Kidney glomerular epithelial cell (primary cell): ENCODE results near the gene MARK2.
A peak's percentile ranks its signal among the peaks of the same experiment; 100 is the strongest.
"Not testable (repeated sequence)": the region's sequence is repeated elsewhere in the genome, so short reads cannot be mapped to it uniquely, and the experiment has no call there.

ENCODE experiments used
- DNase-seq: peaks from one replicate; lab custom pipeline; 2025; lab: John Stamatoyannopoulos, UW

MARK2 gene

DNA sequence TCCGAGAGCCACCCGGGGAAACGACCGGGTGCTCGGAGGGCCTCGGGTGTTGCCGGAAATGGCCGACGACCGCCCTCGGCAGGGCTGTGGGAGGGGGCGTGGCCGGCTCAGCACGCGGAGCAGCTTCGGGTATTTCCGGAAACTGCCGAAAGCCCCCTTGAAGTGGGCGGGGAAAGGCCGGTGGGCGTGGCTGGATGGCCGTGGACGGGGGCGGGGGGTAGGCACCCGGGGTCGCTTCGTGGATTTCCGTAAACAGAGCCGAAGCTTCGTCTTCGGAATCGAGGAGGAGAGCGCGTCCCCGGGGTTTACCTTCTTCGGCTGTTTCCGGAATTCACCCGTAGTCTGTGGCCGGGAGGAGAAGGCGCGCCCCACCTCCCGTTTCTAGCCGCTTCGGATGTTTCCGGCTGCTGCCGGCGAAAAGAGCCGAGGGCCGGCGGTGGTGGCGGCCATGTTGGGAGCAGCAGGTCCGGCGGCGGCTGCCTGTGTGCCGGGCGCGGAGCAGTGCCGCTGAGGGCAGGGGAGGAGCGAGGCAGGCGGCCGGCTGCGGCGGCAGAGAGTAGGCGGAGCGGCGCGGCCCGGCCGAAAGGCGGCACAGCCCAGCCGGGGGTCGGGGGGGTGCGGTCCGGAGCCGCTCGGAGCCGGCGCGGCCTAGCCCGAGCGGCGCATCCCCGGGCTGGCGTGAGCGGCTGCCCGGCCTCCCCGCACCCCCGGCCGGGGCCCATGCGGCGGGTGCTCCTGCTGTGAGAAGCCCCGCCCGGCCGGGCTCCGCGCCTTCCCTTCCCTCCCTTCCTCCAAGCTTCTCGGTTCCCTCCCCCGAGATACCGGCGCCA is at the start of gene MARK2:
Gene MARK2 (plus strand): TSS at position 433 of the 830 bp plus-strand sequence. CDS start 397 bp downstream, at position 830.
- DNase-seq: peak; percentile 100

DNA sequence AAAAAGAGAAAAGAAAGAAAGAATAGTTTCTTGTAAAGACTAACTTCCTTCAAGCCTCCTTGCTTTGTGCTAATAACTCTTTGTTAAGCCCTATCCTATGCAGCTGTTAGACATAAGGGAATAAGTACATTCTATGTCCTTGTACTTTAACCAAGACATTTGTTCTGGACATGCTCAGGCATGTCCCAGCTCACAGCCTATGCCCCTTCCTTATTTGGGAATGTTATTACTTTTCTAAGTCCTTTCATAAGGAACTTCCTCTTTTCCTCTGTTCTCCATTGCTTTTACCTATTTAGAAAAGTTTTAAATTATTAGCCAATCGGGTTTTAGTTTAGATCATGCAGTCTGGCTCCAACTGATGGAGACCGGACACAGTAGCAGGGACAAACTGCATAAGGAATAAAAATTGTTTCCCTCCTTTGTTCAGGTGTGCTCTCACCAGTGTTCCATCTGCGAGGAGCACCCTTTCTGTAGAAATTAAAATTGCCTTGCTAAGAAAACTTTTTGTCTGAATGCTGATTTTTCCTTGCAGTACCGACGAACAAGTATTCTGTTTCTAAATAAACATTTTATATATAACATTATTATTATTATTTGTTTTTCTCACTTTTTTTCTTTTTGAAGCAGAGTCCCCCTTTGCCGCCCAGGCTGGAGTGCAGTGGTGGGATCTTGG is 47.3 kb upstream of the MARK2 start:
- DNase-seq: no peak

DNA sequence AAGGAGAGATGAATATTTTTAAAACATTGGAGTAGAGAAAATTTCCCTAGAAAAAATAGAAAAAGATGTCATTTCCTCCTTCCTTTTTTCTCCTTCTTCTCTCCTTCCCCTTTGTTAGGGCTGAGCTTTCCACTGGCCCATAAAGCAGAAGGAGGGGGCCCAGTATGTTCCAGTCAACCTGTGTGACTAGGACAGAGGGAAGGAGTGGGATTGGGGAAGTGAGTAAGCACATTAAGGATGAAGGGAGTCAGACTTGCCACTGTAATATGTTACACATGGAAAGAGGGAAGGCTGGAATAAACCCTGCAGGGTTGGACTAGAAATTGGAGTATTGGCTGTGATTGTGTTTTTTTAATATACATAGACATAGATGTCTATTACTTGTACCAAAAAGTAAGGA is 45.7 kb upstream of the MARK2 start:
- DNase-seq: no peak

DNA sequence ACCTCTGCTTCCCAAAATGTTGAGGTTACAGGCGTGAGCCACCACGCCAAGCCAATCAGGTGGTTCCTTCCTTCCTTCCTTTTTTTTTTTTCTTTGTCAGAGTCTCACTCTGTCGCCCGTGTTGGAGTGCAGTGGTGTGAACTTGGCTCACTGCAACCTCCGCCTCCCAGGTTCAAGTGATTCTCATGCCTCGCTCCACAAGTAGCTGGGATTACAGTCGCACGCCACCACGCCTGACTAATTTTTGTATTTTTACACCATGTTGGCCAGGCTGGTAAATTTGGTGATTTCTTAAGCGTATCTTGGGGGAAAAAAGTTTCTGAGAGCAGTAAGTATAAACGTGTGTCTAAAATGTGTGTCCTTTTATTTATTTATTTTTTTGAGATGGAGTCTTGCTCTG is 43.8 kb upstream of the MARK2 start:
- DNase-seq: no peak

DNA sequence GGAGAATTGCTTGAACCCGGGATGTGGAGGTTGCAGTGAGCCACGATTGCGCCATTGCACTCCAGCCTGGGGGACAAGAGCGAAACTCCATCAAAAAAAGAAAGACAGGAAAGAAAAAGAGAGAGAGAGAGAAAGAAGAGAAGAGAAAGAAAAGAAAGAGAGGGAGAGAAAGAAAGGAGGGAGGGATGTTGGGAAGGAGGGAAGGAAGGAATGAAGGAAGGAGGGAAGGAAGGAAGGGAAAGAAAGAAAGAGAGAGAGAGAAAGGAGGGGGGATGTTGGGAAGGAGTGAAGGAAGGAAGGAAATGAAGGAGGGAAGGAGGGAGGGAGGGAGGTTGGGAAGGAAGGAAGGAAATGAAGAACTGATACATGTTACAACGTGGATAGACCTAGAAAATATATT is 38.0 kb upstream of the MARK2 start:
- no peak for DNase-seq

DNA sequence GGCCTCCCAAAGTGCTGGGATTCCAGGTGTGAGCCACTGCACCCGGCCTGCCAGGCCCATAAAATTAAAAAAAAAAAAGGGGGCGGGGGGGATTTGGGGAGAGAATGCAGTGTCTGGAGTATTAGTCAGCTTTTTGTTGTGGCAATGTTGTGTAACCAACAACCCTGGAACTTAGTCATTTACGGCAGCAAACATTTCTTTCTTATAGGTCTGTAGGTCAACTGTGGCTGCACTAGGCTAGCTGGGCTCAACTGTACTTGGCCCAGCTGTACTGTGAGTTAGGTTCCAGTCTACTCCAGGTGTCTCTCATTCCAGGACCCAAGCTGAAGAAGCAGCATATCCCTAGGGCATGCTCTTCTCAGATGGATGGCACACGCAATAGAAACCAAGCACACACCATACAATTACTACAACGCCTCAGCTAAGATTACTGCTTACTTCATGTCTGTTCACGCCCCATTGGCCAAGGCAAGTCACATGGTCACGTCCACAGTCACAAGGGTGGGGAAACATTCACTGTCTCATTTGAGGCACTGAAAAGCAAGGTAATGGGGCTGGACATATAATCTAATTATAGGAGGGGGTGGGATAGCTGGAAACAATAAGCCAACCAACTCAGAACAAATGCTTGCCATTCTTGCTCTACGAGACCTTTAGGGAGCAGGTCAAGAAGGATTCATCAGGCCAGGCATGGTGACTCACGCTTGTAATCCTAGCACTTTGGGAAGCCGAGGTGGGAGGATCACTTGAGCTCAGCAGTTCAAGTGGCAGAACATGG is 36.1 kb upstream of the MARK2 start:
- peak; percentile 31 for DNase-seq

DNA sequence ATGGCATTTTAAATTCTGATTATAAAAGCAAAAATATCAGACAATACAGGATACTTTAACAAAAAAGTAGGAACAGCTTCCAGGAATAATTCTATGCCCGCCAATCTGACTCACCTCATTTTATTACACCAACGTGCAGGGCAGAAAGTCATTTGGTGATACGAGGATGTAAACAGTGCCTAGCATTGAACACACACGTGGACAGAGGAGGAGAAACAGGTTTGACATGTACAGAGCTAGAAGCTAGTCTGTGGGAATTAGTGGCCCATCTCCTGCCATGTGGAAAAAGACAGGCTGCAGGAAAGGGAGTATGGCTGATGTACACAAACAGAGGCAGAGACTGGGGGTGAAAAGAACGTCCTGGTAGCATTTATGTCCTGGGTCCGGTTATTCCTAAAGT is 34.7 kb upstream of the MARK2 start:
- no peak for DNase-seq

DNA sequence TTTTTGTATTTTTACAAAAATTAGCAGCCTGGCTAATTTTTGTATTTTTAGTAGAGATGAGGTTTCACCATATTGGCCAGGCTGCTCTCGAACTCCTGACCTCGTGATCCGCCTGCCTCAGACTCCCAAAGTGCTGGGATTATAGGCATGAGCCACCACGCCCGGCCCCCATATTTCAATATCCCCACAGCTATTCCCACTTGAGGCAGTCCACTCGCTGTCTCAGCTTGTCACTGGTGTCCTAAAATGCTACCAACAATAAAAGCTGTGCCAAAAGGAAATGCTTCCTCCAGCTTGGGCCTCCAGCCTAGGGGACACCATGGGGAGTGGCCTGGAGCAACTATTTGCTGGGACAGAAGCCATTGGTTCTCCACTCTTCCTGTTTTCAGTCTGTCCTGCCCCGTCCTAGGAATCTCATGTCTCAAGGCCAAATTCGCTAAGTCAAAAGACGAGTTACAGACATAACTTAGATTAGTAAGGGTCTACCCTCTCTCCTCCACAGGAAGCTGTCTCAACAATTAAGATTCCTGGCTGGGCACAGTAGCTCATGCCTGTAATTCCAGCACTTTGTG is 33.0 kb upstream of the MARK2 start:
- DNase-seq: no peak

DNA sequence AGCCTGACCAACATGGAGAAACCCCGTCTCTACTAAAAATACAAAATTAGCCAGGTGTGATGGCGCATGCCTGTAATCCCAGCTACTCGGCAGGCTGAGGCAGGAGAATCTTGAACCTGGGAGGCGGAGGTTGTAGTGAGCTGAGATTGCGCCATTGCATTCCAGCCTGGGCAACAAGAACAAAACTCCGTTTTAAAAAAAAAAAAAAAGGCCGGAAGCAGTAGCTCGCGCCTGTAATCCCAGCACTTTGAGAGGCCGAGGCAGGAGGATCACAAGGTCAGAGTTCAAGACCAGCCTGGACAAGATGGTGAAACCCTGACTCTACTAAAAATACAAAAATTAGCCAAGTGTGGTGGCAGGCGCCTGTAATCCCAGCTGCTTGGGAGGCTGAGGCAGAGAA is 28.5 kb upstream of the MARK2 start:
- not testable (repeated sequence) for DNase-seq

DNA sequence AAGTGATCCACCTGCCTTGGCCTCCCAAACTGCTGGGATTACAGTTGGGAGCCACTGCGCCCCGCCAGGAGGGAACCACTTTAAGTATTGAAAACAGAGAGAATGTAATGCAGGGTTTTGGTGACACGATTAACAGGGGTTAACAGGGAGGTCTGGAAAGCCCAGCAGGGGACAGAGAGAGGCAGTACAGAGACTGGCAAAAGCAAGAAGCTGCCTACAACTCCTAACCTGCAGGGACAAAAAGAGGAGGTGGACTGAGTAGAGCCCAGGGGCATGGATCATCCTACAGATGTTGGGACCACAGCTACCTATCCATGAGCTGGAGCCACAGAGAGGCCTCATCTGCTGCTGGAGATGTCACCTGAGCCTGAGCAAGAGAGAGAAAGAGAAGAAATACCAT is 27.4 kb upstream of the MARK2 start:
- no peak for DNase-seq

DNA sequence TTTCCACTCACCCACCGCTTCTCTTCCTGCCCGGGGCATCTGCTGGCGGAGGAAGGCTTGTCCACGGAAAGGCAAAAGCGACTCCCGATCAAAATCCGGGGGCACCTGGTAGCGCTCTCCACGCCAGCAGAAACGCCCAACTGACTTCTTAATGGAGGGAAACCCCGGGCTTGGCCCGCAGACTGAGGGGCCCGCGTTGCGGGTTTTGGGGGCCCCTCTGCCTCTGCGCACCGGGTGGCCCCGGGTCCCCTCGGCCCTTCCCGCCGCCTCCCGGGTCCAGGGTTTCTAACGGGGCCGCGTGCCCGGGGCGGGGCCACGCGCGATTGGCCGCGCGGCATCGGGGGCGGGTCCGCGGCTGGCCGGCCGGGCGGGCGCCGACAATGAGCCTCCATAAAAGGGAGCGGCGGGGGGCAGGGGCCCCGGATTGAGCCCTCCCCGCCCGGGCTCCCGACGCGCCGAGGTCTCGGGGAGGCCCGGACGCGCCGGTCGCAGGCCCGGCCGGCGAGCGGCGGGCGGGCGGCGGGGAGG is 25.8 kb upstream of the MARK2 start, which contains the start of gene SPINDOC:
Gene SPINDOC (plus strand): TSS at position 422 of the 528 bp plus-strand sequence. CDS start 231 bp downstream, outside the sequence.
- peak; percentile 52 for DNase-seq

DNA sequence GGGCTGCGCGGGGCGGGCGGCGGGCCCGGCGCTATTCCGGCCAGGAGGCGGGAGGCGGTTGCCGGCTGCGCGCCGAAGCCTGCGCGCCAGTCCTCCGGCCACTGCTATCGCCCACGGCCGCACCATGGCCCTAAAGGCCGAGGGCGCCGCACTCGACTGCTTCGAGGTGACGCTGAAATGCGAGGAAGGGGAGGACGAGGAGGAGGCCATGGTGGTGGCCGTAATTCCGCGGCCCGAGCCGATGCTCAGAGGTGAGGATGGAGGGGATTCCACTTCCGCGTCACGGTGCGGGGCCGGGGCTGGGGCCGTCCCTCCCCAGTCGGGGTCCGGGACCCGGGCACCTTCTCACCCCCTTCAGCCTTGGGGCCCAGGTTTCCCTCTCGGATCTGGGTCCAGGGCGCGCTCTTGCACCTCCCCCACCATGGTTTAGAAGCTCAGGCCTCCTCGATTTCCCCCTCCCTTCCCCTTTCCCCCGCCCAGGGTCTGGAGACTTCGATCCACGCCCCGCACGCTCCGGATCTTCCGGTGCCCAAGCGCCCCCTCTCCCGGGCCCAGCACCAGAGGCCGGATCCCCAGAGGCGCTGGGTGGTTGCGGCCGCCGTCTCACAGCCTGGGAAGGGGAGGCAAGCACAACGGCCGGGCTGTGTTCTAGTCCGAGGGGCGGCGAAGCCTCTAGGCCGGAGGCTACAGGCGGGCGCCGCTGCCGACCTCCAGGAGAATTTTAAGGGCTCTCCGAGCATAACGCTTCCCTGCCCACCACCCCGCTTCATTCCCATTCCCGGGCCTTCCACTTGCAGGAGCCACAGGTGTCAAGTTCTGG is 25.1 kb upstream of the MARK2 start:
- no peak for DNase-seq

DNA sequence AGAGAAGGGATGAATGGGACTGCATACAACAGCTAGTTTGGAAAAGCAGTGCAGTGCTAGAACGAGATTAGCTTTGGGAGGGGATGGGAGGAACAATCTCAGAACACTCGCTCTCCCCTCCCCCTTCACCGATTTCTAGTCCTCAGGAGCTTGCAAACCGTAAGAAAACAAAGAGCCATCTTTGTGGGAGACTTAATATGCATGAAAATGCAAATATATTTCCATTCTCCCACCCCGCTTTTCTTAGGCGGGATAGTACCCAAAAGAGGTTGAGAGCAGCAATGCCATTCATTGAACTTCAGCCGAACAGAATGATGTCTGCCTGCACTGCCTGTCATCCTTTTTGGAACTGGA is 24.6 kb upstream of the MARK2 start:
- no peak for DNase-seq

DNA sequence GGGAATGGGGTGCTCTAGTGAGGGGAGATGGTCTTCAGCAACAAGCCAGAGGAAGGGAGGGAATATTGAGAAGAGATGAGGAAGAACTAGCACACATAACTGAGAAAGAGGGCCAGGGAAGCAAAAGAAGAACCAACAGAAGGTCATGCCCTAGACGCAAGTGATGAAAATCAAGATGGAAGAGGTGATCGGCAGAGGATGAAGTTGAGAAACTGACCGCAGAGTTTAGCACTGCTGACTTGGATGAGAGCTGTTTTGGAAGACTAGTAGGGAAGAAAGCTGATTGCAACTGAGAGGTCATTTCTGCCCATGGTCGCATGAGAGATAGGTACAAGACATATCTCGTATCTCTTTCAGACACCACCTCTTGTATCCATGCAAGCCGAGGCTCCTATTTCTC is 22.7 kb upstream of the MARK2 start:
- DNase-seq: no peak

DNA sequence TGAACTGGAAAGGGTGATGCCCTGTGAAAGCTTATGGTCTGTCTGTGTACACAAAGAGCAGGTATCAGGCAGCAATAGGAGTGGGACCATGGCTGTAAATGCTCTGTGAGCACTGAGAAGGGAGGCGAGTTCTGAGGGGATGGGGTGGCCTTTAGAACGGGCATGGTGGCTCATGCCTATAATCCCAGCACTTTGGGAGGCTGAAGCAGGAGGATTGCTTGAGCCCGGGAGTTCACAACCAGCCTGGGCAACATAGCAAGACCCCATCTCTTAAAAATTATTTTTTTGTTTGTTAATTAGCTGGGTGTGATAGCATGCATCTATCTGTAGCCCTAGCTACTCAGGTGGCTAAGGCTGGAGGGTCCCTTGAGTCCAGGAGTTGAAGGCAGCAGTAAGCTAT is 22.2 kb upstream of the MARK2 start:
- no peak for DNase-seq

DNA sequence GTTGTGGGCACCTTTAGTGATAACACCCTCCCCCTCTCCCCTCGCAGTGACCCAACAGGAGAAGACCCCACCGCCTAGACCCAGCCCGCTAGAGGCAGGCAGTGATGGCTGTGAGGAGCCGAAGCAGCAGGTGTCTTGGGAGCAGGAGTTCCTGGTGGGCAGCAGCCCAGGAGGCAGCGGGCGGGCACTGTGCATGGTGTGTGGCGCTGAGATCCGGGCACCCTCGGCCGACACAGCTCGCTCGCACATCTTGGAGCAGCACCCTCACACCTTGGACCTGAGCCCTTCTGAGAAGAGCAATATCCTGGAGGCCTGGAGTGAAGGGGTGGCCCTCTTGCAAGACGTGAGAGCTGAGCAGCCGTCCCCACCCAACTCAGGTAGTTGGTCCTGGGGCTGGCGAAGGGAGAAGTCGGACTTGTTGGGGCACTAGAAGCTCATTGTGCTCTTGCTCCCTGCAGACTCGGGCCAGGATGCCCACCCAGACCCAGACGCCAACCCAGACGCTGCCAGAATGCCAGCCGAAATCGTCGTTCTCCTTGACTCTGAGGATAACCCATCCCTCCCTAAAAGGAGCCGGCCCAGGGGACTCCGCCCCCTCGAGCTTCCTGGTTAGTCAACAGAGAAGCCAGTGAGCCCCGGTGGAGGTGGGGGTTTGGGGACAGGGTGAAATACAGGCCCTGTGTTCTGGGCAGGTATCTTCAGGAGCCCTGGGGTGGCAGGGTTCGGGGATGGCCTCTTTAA is 21.0 kb upstream of the MARK2 start:
- DNase-seq: no peak

DNA sequence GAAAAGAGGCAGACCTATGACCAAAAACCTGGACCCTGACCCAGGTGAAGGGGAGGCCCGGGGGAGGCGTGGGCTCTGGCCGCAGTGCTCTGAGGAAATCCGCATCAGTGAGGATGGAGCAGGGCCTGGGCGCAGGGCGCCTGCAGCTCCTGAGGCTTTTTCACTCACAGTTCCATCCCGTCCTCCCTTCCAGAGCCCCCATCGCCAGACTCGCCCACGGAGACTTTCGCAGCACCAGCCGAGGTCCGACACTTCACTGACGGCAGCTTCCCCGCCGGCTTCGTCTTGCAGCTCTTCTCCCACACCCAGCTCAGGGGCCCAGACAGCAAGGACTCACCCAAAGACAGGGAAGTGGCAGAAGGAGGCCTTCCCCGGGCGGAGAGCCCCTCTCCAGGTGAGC is 20.3 kb upstream of the MARK2 start:
- no peak for DNase-seq

DNA sequence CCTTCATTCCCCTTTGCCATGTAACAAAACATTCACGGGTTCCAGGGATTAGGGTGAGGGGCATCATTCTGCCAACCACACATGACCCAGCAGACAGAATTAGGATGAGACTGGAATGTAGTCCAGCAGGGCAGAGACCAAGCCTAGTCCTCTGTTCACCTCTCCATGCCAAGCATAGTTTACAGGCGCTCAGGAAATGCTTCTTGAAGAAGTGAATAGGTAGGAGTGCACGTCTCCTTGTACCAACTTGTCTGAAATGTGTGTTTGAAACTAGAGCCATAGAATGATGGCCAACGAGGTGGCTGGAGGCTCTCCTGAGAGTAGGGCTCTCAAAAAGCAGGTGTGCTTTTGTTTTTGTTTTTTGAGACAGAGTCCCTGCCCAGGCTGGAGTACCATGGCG is 17.5 kb upstream of the MARK2 start:
- no peak for DNase-seq

DNA sequence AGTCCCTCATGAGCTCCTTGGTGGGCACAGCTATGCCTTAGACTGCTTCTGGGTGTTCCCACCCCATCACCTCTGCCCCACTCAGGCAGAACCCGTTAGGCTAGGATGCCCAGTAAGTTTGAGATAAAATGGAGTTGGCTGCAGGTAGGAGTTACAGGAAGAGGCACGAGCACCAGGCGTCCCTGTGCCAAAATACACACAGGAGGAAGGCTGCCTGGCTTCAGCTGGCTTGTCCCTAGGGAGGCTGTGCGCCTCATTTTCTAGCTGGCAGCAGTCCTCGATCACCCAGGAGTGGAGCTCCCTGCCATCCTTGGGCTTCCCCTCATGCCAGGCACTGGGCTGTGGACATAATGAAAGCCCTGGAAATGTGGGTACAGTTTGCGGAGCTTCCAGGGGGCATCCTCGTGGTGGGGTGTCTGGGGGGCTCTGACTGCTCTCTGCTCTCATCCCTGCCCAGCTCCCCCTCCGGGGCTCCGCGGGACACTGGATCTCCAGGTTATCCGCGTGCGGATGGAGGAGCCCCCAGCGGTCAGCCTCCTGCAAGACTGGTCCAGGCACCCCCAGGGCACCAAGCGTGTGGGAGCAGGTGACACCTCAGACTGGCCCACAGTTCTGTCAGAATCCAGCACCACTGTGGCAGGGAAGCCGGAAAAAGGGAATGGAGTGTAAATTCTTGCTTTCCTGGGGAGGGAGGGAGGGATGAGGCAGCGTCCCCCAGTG is 12.3 kb upstream of the MARK2 start:
- no peak for DNase-seq
